ENCODE measurements around the gene RELN.
"Not testable (repeated sequence)": the region's sequence is repeated elsewhere in the genome, so short reads cannot be mapped to it uniquely, and the experiment has no call there.

RELN gene

DNA sequence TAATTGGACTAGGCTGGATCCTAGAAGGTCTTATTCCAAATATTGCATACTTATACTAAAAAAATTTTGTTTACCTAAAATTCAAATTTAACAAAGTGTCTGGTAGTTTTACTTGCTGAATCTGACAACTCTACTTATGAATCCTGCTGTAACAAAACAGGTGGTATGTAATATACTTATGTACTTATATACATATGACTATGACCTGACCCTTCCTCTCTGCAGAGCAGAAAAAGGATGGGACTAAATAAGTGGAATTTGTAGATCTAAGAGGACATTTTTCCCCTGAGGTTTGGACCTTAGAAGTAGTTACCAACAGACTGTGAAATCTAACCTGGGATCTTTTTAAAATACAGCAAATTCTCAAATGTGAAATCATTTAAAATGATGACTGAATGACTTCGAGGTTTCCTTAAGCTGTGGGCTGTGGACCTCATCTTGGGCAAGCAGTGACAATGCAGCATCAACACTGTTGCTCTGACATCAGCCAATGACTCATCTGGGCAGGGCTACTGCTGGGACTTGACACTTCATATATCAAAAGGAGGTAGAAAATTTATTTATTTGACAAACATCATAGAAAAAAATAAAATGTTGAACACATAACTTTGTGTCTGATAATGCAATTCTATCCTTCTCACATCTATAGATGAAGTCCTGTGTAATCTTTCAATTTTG lies 73.6 kb downstream of the RELN start:
- Histone ChIP-seq H4K91ac (ENCODE audit: low read depth, low read length) (no peak overlapping the region), H3K14ac (ENCODE audit: low read length) (no peak overlapping the region), H3K79me1 (ENCODE audit: low read length) (no peaks in the 10 kb centered on the region), H3K18ac (ENCODE audit: low read length) (no peak overlapping the region), H3K9me3 (ENCODE audit: insufficient read depth, low read depth, low read length) (no peaks in the 10 kb centered on the region), H3K27me3 (ENCODE audit: insufficient read depth, low read length) (no peaks in the 10 kb centered on the region), H2BK120ac (ENCODE audit: insufficient read depth, low read length, poor library complexity) (no peak overlapping the region), H3K4ac (ENCODE audit: low read depth, low read length) (no peak overlapping the region), H2BK5ac (ENCODE audit: low read depth, low read length, poor library complexity) (no peak overlapping the region), H3K27ac (ENCODE audit: low read depth, low read length) (no peak overlapping the region), H4K8ac (ENCODE audit: low read depth, low read length) (no peak overlapping the region), H3K36me3 (ENCODE audit: control insufficient read depth in 1 of 2, insufficient read depth in 2 of 2, low read length in 2 of 2) (no peaks in the 10 kb centered on the region), H3K9ac (ENCODE audit: low read length) (no peak overlapping the region), H2BK12ac (ENCODE audit: low read length) (no peak overlapping the region), H3K79me2 (ENCODE audit: control insufficient read depth, insufficient read depth, low read length, poor library complexity) (no peaks in the 10 kb centered on the region), H2AK5ac (ENCODE audit: low read length) (no peak overlapping the region), H4K12ac (ENCODE audit: low read depth, low read length) (no peak overlapping the region), H3K23ac (ENCODE audit: low read length) (no peak overlapping the region), H2AFZ (ENCODE audit: insufficient read depth, low read length, poor library complexity) (no peak overlapping the region), H3K4me3 (ENCODE audit: low read depth, low read length) (no peak overlapping the region), H3K4me1 (ENCODE audit: control insufficient read depth in 1 of 2, insufficient read depth in 2 of 2, low read length in 2 of 2) (no peaks in the 10 kb centered on the region), H3K4me2 (ENCODE audit: low read length) (no peak overlapping the region)
- no peak for DNase-seq
- WGBS (ENCODE audit: extremely low coverage, insufficient coverage, insufficient read length), result no CpG with 5 or more reads among the region's 1 CpG

GRCh38 chr7:103914147-103914899 lies 75.1 kb downstream of the RELN start:
- WGBS (ENCODE audit: extremely low coverage, insufficient coverage, insufficient read length), result no CpG with 5 or more reads among the region's 6 CpGs
- H4K91ac ChIP-seq (ENCODE audit: low read depth, low read length), result no peak overlapping the region

DNA sequence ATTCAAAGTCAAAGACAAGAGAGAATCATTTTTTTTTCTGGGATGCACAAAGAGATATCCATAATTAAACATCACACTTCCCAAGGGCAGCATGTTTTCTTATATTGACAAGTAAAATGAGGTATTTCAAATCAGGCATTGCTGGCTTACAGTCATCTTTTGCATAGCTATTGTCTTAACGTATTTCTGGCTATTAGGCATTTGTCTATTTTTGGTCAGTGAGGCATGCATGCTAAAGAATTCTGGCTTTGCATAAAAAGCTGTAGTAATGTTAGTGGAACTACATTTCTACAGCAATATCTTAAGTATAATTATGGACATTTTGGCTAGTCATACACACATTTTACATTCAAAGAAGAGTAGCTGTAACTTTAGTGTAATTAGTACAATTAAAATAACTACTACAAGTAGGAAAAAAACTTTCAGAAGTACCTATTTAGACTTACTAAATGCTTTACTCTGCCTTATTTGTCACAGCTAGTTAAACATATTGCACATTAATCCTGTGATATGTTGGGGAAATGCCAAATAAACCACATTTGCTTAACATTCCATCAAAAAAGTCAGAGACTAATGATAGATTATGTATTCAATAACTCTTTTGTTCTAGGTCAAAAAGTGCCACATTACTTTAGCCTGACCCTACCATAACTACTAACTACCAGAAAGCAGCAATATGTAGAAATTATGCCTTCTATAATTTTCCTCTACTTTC lies 76.4 kb downstream of the RELN start:
- Histone ChIP-seq H3K4me1 (ENCODE audit: control insufficient read depth in 1 of 2, insufficient read depth in 2 of 2, low read length in 2 of 2) (no peaks in the 10 kb centered on the region), H3K36me3 (ENCODE audit: control insufficient read depth in 1 of 2, insufficient read depth in 2 of 2, low read length in 2 of 2) (no peaks in the 10 kb centered on the region)
- WGBS (ENCODE audit: extremely low coverage, insufficient coverage, insufficient read length), result no CpG with 5 or more reads among the region's 1 CpG

More at GRCh38 chr7:103914147-103914899, 75.1 kb downstream of the RELN start:
- Histone ChIP-seq H4K8ac (ENCODE audit: low read depth, low read length) (no peak overlapping the region), H2AFZ (ENCODE audit: insufficient read depth, low read length, poor library complexity) (no peak overlapping the region), H2BK5ac (ENCODE audit: low read depth, low read length, poor library complexity) (no peak overlapping the region), H4K12ac (ENCODE audit: low read depth, low read length) (no peak overlapping the region), H3K4ac (ENCODE audit: low read depth, low read length) (no peak overlapping the region), H3K18ac (ENCODE audit: low read length) (no peak overlapping the region), H3K4me1 (ENCODE audit: control insufficient read depth in 1 of 2, insufficient read depth in 2 of 2, low read length in 2 of 2) (no peaks in the 10 kb centered on the region), H3K4me2 (ENCODE audit: low read length) (no peak overlapping the region), H3K23ac (ENCODE audit: low read length) (no peak overlapping the region), H3K79me1 (ENCODE audit: low read length) (no peaks in the 10 kb centered on the region), H3K27me3 (ENCODE audit: insufficient read depth, low read length) (no peaks in the 10 kb centered on the region), H2BK12ac (ENCODE audit: low read length) (no peak overlapping the region), H3K9me3 (ENCODE audit: insufficient read depth, low read depth, low read length) (no peaks in the 10 kb centered on the region), H3K9ac (ENCODE audit: low read length) (no peak overlapping the region), H3K79me2 (ENCODE audit: control insufficient read depth, insufficient read depth, low read length, poor library complexity) (no peaks in the 10 kb centered on the region), H2AK5ac (ENCODE audit: low read length) (no peak overlapping the region), H3K36me3 (ENCODE audit: control insufficient read depth in 1 of 2, insufficient read depth in 2 of 2, low read length in 2 of 2) (no peaks in the 10 kb centered on the region), H2BK120ac (ENCODE audit: insufficient read depth, low read length, poor library complexity) (no peak overlapping the region), H3K4me3 (ENCODE audit: low read depth, low read length) (no peak overlapping the region), H3K14ac (ENCODE audit: low read length) (no peak overlapping the region), H3K27ac (ENCODE audit: low read depth, low read length) (no peak overlapping the region)
- DNase-seq, result no peak

GRCh38 chr7:103911015-103911414 lies 78.4 kb downstream of the RELN start:
- not testable (repeated sequence) for H3K18ac ChIP-seq (ENCODE audit: low read length); DNase-seq; H3K79me1 ChIP-seq (ENCODE audit: low read length); H3K36me3 ChIP-seq (ENCODE audit: control insufficient read depth in 1 of 2, insufficient read depth in 2 of 2, low read length in 2 of 2); H2BK12ac ChIP-seq (ENCODE audit: low read length); H2AK5ac ChIP-seq (ENCODE audit: low read length); H4K91ac ChIP-seq (ENCODE audit: low read depth, low read length); H4K8ac ChIP-seq (ENCODE audit: low read depth, low read length); H3K9ac ChIP-seq (ENCODE audit: low read length); H3K23ac ChIP-seq (ENCODE audit: low read length); H4K12ac ChIP-seq (ENCODE audit: low read depth, low read length); H2BK120ac ChIP-seq (ENCODE audit: insufficient read depth, low read length, poor library complexity); H3K79me2 ChIP-seq (ENCODE audit: control insufficient read depth, insufficient read depth, low read length, poor library complexity); H3K27me3 ChIP-seq (ENCODE audit: insufficient read depth, low read length); H3K14ac ChIP-seq (ENCODE audit: low read length); H3K4me2 ChIP-seq (ENCODE audit: low read length); H3K4me3 ChIP-seq (ENCODE audit: low read depth, low read length); H3K4me1 ChIP-seq (ENCODE audit: control insufficient read depth in 1 of 2, insufficient read depth in 2 of 2, low read length in 2 of 2); H2AFZ ChIP-seq (ENCODE audit: insufficient read depth, low read length, poor library complexity); H3K27ac ChIP-seq (ENCODE audit: low read depth, low read length); H3K4ac ChIP-seq (ENCODE audit: low read depth, low read length); H3K9me3 ChIP-seq (ENCODE audit: insufficient read depth, low read depth, low read length); H2BK5ac ChIP-seq (ENCODE audit: low read depth, low read length, poor library complexity)
- WGBS (ENCODE audit: extremely low coverage, insufficient coverage, insufficient read length), result no CpG with 5 or more reads among the region's 1 CpG

More for the DNA sequence above, 76.4 kb downstream of the RELN start:
- H3K79me1 ChIP-seq (ENCODE audit: low read length), result no peaks in the 10 kb centered on the region
- no peak overlapping the region for H3K9ac ChIP-seq (ENCODE audit: low read length)
- no peak overlapping the region for H3K14ac ChIP-seq (ENCODE audit: low read length)
- no peak overlapping the region for H3K4me2 ChIP-seq (ENCODE audit: low read length)
- no peak for DNase-seq
- H2AK5ac ChIP-seq (ENCODE audit: low read length), result no peak overlapping the region
- no peak overlapping the region for H3K4me3 ChIP-seq (ENCODE audit: low read depth, low read length)
- H2BK12ac ChIP-seq (ENCODE audit: low read length), result no peak overlapping the region
- H2BK5ac ChIP-seq (ENCODE audit: low read depth, low read length, poor library complexity), result no peak overlapping the region
- no peak overlapping the region for H3K23ac ChIP-seq (ENCODE audit: low read length)
- no peak overlapping the region for H4K8ac ChIP-seq (ENCODE audit: low read depth, low read length)
- H2AFZ ChIP-seq (ENCODE audit: insufficient read depth, low read length, poor library complexity), result no peak overlapping the region
- H3K9me3 ChIP-seq (ENCODE audit: insufficient read depth, low read depth, low read length), result no peaks in the 10 kb centered on the region
- no peak overlapping the region for H3K18ac ChIP-seq (ENCODE audit: low read length)
- H3K4ac ChIP-seq (ENCODE audit: low read depth, low read length), result no peak overlapping the region
- H3K27ac ChIP-seq (ENCODE audit: low read depth, low read length), result no peak overlapping the region
- H4K91ac ChIP-seq (ENCODE audit: low read depth, low read length), result no peak overlapping the region
- no peak overlapping the region for H4K12ac ChIP-seq (ENCODE audit: low read depth, low read length)
- H3K79me2 ChIP-seq (ENCODE audit: control insufficient read depth, insufficient read depth, low read length, poor library complexity), result no peaks in the 10 kb centered on the region
- no peaks in the 10 kb centered on the region for H3K27me3 ChIP-seq (ENCODE audit: insufficient read depth, low read length)
- H2BK120ac ChIP-seq (ENCODE audit: insufficient read depth, low read length, poor library complexity), result no peak overlapping the region
